ENCODE results near the gene SUSD1. TPM values are rescaled to one million over a fixed set of nuclear protein-coding genes. Genes with fewer than 3 reads are reported as not detected.

The SUSD1 gene
- total RNA-seq, 4 donors from 2014 or later = 2.6 to 6.2 (median 3.4) TPM

DNA sequence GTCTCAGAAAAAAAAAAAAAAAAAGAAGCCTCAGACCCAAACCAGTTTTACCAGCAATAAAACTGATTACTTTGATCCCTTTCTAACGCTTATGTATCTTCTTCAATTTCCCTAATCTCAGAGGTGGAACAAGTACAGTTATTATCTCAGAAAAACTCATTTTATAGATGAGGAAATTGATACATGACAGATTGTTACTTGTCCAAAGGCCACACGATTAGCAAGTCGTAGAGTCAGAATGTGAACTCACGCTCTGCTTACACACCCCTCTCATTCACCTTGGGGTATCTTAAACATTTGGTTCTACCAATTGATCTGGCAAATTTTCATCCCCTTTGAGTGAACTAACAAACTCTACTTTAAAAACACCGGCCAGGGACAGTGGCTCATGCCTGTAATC is 110.2 kb downstream of the SUSD1 start:
- intact Hi-C loops (cut with DNase I; ENCODE audit: low total_unique reads) = no loop called here
- no peak for DNase-seq (ENCODE audit: low spot score in 2 of 2)
- 65 to 66% methylated on average over 5 of the region's 5 CpGs for WGBS, 2 donors
- no peak overlapping the region for H3K4me3 ChIP-seq (ENCODE audit: low read depth, poor library complexity, severe bottlenecking)
- TF ChIP-seq, protein P1, sequence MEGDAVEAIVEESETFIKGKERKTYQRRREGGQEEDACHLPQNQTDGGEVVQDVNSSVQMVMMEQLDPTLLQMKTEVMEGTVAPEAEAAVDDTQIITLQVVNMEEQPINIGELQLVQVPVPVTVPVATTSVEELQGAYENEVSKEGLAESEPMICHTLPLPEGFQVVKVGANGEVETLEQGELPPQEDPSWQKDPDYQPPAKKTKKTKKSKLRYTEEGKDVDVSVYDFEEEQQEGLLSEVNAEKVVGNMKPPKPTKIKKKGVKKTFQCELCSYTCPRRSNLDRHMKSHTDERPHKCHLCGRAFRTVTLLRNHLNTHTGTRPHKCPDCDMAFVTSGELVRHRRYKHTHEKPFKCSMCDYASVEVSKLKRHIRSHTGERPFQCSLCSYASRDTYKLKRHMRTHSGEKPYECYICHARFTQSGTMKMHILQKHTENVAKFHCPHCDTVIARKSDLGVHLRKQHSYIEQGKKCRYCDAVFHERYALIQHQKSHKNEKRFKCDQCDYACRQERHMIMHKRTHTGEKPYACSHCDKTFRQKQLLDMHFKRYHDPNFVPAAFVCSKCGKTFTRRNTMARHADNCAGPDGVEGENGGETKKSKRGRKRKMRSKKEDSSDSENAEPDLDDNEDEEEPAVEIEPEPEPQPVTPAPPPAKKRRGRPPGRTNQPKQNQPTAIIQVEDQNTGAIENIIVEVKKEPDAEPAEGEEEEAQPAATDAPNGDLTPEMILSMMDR (IDR thresholded peaks at IDR 0.05) = no peak
- no peak for TF ChIP-seq POLR2A (IDR thresholded peaks at IDR 0.05)

DNA sequence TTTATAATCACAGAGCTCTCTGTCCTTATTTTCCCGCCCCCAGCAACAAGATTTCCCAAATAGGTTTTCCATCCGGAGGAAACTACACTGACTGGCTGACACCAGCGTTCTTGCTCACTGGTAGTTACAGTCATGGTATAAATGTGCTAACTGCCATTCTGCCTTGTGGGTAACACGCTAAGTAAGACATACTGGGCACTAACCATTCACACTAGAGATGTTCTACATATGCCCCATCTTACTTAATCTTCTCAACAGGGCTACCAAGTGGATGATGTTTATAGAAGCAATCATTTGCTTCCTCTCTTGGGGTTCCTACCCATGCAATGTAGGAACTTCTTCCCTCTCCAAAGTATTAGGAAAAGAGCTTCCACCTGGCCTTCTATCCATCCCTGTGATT is 111.5 kb downstream of the SUSD1 start:
- WGBS, 2 donors = 94 to 95% methylated on average over 4 of the region's 4 CpGs
- TF ChIP-seq POLR2A (IDR thresholded peaks at IDR 0.05) = no peak
- TF ChIP-seq, protein P1 (IDR thresholded peaks at IDR 0.05) = no peak
- DNase-seq (ENCODE audit: low spot score in 2 of 2) = no peak
- intact Hi-C loops (cut with DNase I; ENCODE audit: low total_unique reads) = no loop called here
- H3K4me3 ChIP-seq (ENCODE audit: low read depth, poor library complexity, severe bottlenecking) = no peak overlapping the region

DNA sequence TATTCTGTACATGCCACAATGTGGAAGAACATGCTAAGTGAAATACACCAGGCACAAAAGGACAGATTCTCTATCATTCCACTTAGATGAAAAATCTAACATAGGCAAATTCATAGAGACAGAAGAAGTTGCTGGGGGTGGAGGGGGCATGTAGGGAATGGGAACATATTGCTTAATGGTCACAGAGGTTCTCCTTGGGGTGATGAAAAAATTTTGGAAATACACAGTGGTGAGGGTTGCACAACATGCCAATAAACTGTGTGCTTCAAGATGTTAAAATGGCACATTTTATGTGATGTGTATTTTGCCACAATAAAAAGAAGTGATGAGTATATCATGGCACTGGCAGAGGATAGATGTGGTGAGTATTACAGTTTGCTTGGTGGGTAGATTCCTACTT is 111.9 kb downstream of the SUSD1 start:
- peak in 1 of 2 donors; percentile 46 for DNase-seq (ENCODE audit: low spot score in 2 of 2)
- H3K4me3 ChIP-seq (ENCODE audit: low read depth, poor library complexity, severe bottlenecking) = no peak overlapping the region
- intact Hi-C loops (cut with DNase I; ENCODE audit: low total_unique reads) = no loop called here
- TF ChIP-seq POLR2A (IDR thresholded peaks at IDR 0.05) = no peak

DNA sequence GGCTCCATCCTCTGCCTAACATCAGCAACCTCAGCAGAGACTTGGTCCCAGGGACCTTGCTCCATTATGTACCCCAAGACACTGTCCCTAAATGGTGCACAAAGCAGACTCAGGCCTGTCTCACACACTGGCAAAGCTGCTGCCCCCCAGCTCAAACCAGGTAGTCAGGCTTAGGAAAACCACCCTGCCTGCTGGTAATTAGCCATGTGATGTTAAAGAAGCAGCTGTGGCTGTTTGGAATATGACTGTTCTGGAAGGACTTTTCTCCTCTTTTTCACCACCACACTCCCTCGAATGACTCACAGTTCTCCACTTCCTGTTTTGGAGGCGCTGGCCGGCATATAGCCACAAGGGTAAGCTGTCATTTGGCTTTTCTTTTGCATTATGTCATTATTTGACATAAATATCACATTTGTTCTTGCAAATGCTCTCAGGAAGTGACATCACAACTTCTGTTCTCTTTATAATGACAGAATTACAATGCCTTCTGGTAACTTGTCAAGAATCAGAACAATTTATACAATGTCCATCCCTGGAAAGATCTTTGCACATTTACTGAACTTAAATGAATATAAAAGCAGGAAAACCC is 113.9 kb downstream of the SUSD1 start:
- no peak overlapping the region for H3K4me3 ChIP-seq (ENCODE audit: low read depth, poor library complexity, severe bottlenecking)
- WGBS, 2 donors = 2 to 5% methylated on average over 3 of the region's 3 CpGs
- intact Hi-C loops (cut with DNase I; ENCODE audit: low total_unique reads) = no loop called here
- DNase-seq (ENCODE audit: low spot score in 2 of 2) = peak in 1 of 2 donors; percentile 73
- TF ChIP-seq, protein P1 (IDR thresholded peaks at IDR 0.05) = no peak
- no peak for TF ChIP-seq POLR2A (IDR thresholded peaks at IDR 0.05)

DNA sequence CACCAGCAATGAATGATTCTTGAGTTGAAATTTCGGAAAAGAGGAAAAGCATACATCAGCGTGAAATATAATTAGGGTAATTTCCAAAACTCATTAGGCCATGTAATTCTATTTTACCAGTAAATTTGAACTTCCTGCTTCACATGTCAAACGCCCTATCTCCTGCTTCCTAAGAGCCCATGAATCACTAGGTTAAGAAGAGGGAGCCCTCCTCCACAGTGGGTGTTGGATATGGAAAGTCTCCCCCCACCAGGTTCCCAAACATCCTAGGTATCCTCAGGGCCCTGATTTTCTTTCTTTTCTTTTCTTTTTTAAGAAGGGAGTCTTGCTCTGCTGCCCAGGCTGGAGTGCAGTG is 115.2 kb downstream of the SUSD1 start:
- WGBS, 2 donors = 67 to 86% methylated on average over 3 of the region's 3 CpGs
- no peak overlapping the region for H3K4me3 ChIP-seq (ENCODE audit: low read depth, poor library complexity, severe bottlenecking)
- no peak for TF ChIP-seq POLR2A (IDR thresholded peaks at IDR 0.05)
- TF ChIP-seq, protein P1 (IDR thresholded peaks at IDR 0.05) = no peak
- no peak for DNase-seq (ENCODE audit: low spot score in 2 of 2)
- intact Hi-C loops (cut with DNase I; ENCODE audit: low total_unique reads) = no loop called here

DNA sequence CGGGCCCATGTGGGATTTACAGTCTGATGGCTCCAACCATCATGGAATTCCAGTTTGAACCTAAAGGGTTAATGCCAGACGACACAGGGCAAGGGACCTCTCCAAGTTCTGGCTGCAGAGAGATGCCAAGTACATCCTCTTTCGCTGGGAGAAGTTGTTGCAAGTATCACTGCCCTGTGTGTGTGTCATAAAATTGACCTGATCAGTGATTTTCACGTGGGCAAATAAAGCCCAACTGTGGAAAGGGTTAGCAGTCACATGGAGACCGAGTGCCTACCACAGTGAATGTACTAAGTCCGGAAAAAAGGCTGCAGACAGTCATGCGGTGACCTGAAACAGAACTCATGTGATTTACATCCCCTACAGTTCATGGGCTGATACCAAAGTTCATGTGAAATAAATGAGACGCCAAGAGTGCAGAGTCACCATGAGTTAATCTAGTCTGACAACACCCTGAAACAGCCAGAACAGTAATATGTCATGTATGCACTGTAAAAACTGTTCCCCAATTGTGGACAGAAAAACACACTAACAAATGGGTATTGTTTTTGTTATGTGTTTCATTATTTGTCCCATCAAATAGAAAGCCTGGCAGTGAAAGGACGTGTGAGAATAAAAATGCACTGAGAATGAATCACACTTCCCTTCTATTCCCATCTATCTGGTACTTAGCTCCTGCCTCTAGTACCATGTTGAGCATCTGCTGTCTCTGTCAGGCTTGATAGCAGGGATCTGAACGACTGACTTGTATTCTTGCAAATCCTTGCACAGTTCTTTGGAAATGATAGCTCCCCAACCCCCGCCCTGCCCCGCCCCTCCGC is 115.7 kb downstream of the SUSD1 start:
- TF ChIP-seq POLR2A (IDR thresholded peaks at IDR 0.05) = no peak
- TF ChIP-seq, protein P1 (IDR thresholded peaks at IDR 0.05) = no peak
- whole genome bisulfite sequencing, 2 donors = 53 to 59% methylated on average over 13 of the region's 13 CpGs
- intact Hi-C loops (cut with DNase I; ENCODE audit: low total_unique reads) = no loop called here
- H3K4me3 ChIP-seq (ENCODE audit: low read depth, poor library complexity, severe bottlenecking) = no peak overlapping the region
- peak in 1 of 2 donors; percentile 72 for DNase-seq (ENCODE audit: low spot score in 2 of 2)

Measured in lower leg skin (tissue), 4 donors.